Adipose tissue (tissue), 3 donors: ENCODE measurements around the gene GALNT17. TPM values are rescaled to one million over a fixed set of nuclear protein-coding genes. Genes with fewer than 3 reads are reported as not detected.

Experiments
- H3K27ac ChIP-seq: one replicate; pipeline ENCODE4 v1.5.1; 2013; ENCODE audit warnings: low read depth, low read length
- WGBS, 3 donors: extraction: QIAGEN DNeasy Blood & Tissue Kit; methylation state at CpG; one replicate each; pipeline ENCODE4 v1.1.7; 2013; 5-methylcytosine and 5-hydroxymethylcytosine counted together
- polyA plus RNA-seq, 3 donors: library from polyadenylated mRNA; stranded (reverse); fragments of 200-250 nt; gene quantifications; one replicate each; pipeline ENCODE4 v1.2.3, GENCODE V29; 2013
- donor health status: healthy with polysubstance abuse.
- donor health status: Bipolar disorder and iron deficiency.
- donor health status: healthy.

Gene GALNT17
- polyA plus RNA-seq, result 1 to 10 TPM; 1.1 to 2.1 (median 1.7) TPM

- no peak within 1 kb of the TSS for H3K27ac ChIP-seq
- 0 to 3% (median 1%) methylated on average over 29 to 34 of the region's 34 CpGs for WGBS, 3 donors
These were observed at the start of gene GALNT17 for GRCh38 chr7:71132127-71132376. Gene GALNT17, plus strand, starts transcription at chr7:71132144.

- WGBS, 3 donors, result 68 to 84% (median 74%) methylated on average over 2 of the region's 2 CpGs
- H3K27ac ChIP-seq, result no peak overlapping the region
These were observed 36.6 kb upstream of the GALNT17 start for GRCh38 chr7:71095266-71095860.

DNA sequence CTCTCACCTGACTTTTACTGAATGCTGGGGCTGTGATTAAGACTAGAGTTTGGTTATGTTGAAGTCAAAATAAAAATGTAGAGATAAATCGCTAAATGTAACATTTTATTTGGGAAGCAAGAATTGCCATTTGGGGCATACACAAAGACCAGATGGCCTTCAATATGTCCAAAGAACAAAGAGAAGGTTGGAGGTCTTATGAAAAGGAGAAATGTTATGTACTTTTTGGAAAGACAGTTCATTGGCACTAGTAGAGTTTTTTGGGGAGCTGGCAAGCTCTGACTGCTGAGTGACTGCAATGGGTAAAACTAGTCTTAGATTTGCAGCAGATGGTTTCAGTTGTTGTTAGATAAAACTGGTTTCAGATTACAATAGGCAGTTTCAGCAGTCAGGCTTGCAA, 35.6 kb upstream of the GALNT17 start:
- no peak overlapping the region for H3K27ac ChIP-seq
- 89 to 93% (median 90%) methylated on average over 1 of the region's 1 CpG for WGBS, 3 donors

DNA sequence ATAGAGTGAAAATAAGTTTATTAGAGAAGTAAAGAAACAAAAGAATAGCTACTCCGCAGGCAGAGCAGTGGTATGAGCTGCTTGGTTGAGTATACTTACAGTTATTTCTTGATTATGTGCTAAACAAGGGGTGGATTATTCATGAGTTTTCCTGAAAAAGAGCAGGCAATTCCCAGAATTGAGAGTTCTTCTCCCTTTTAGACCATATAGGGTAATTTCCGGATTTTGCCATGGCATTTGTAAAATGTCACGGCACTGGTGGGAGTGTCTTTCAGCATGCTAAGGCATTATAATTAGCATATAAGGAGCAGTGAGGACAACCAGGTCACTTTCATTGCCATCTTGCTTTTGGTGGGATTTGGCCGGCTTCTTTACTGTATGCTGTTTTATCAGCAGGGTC, 25.7 kb upstream of the GALNT17 start:
- no peak overlapping the region for H3K27ac ChIP-seq
- 83 to 90% (median 85%) methylated on average over 4 of the region's 4 CpGs for WGBS, 3 donors

DNA sequence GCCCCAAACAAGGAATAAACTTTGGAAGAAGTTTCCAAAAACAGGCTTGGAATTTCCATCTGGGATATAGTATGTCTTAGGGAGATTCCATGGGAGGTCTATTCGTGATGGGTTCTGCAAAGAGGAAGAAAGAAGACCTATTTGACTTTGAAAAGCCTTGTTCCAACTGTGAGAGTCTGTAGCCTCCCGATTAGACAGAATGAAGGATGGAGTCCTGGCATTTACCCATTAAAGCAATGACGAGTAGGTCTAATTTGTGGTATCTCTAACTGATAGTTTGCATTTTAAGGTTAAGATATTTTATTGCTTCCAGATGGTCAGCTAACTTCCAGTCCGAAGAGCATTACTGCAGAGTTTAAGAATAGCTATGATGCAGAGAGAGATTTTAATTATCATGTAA, 19.5 kb upstream of the GALNT17 start:
- H3K27ac ChIP-seq, result no peak overlapping the region
- WGBS, 3 donors, result 32 to 60% (median 36%) methylated on average over 4 of the region's 4 CpGs

- 91 to 98% (median 97%) methylated on average over 3 of the region's 3 CpGs for WGBS, 3 donors
- no peak overlapping the region for H3K27ac ChIP-seq
These were observed 11.8 kb upstream of the GALNT17 start for GRCh38 chr7:71120096-71120495.

DNA sequence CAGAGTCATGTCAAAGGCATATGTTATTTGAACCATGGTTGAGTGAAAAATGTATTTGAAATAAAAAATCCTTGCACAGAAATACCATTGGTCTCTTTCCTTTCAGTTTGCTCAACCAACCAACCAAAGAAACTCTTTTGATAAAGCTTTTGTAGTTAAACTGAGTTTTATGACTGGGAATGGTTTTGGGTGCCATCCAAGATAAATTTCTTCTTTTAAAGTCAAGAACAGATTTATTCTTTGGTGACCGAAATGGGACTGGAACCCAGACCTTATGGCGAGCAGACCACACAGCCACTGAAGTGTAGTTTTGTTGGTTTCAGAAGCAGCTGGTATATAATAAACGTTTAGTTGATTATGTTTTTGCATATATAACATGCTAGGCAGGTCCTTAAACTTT, 2.8 kb upstream of the GALNT17 start:
- H3K27ac ChIP-seq, result no peak overlapping the region
- WGBS, 3 donors, result 71 to 75% (median 73%) methylated on average over 3 of the region's 3 CpGs

- WGBS, 3 donors, result 30 to 69% (median 36%) methylated on average over 5 of the region's 5 CpGs
- no peak overlapping the region for H3K27ac ChIP-seq
These were observed 1.8 kb upstream of the GALNT17 start for GRCh38 chr7:71130031-71130679.

- H3K27ac ChIP-seq, result no peak overlapping the region
- WGBS, 3 donors, result 1 to 2% (median 2%) methylated on average over 107 to 113 of the region's 113 CpGs
These were observed 453 bp upstream of the GALNT17 start for GRCh38 chr7:71131256-71132126.

DNA sequence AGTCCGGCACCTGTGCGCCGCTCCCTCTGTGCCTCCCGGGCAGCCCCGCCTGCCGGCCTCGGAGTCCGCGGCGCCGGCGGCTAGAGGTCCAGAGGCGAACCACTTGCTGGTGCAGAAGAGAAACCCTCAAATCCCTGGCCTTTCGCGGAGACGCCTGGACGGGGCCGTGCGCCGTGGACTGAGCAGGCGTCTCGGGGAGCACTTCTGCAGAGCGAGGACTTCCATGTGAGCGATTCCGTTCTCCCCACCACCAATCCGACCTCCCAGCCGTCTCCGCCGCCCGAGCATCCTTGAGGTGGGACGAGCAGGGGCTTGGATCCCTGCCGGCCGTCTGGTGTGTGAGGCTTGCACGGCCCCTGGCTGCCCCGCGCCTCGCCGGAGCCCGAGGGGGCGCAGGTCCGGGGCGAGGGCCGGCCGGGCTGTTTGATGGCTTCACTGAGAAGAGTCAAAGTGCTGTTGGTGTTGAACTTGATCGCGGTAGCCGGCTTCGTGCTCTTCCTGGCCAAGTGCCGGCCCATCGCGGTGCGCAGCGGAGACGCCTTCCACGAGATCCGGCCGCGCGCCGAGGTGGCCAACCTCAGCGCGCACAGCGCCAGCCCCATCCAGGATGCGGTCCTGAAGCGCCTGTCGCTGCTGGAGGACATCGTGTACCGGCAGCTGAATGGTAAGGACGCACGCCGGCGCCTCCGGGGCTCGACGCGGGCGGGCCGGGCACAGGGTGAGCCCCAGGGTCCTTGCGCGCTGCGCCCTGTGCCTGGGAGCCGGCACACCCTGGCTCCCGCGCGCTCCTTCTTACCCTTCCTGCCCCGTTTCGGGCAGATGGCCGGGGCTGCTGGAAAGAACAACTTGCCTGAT, 660 bp downstream of the GALNT17 start:
- H3K27ac ChIP-seq, result no peak overlapping the region
- WGBS, 3 donors, result 2 to 4% (median 3%) methylated on average over 81 to 88 of the region's 88 CpGs

- H3K27ac ChIP-seq, result no peak overlapping the region
- 14 to 22% (median 18%) methylated on average over 17 of the region's 17 CpGs for WGBS, 3 donors
These were observed 1.3 kb downstream of the GALNT17 start for GRCh38 chr7:71133232-71133622.

- no peak overlapping the region for H3K27ac ChIP-seq
- 67 to 70% (median 67%) methylated on average over 11 of the region's 11 CpGs for WGBS, 3 donors
These were observed 1.9 kb downstream of the GALNT17 start for GRCh38 chr7:71133856-71134255.

DNA sequence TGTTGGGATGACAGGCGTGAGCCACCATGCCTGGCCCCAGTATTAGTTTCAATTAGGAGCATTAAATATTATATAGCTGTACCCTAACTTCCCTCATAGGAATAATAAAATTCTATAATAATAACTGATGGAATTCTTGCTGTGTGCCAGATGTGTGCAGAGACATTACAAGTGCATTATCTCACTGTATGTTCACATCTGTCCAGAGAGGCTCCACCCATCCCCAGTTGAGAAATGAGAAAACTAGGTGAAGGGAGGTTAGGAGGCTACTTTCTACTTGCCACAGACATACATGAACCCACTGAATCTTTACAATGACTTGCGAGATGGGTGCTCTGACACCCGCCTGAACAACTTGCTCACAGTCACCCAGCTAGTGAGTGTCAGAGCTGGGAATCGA, 3.2 kb downstream of the GALNT17 start:
- 85 to 92% (median 89%) methylated on average over 4 of the region's 4 CpGs for WGBS, 3 donors
- H3K27ac ChIP-seq, result no peak overlapping the region

DNA sequence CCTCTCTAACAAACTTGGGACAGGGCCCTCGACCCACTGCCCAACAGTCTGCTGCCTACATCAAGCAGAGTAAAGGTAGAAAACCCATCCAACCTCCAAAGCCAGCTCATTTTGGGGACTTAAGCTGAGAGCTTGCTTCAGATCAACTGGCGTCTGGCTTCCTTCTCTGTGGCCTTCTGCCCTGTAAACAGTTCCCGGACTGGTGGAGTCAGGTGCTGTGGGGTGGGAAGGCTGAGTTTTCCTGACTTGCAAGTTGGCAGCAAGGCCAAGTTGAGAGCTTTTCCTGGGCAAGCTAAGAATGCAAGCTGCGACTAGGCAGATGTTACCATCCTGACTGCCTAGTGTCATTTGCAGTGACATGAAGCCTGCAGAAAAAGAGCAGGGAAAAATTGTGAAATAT, 3.7 kb downstream of the GALNT17 start:
- no peak overlapping the region for H3K27ac ChIP-seq
- WGBS, 3 donors, result 25 to 65% (median 61%) methylated on average over 4 of the region's 4 CpGs

DNA sequence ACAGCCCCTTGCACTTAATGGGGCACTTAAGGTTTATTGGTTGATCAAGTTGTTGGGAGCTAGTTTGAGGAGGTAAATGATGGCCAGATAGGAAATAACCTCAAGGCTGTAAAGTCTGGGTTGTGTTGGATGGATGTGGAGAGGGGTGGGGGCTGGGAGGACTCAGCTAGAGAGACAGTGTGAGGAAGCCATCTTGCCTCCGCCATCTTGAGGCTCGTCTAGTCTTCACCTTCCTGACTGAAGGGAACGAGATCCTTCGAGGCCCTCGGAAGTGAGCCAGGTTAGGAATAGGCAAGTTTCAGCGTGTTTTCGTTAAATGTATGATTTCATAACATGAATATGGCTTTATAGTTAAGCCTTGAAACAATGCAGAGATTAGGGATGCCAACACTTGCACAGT, 5.5 kb downstream of the GALNT17 start:
- 94 to 96% (median 94%) methylated on average over 7 of the region's 7 CpGs for WGBS, 3 donors
- no peak overlapping the region for H3K27ac ChIP-seq

DNA sequence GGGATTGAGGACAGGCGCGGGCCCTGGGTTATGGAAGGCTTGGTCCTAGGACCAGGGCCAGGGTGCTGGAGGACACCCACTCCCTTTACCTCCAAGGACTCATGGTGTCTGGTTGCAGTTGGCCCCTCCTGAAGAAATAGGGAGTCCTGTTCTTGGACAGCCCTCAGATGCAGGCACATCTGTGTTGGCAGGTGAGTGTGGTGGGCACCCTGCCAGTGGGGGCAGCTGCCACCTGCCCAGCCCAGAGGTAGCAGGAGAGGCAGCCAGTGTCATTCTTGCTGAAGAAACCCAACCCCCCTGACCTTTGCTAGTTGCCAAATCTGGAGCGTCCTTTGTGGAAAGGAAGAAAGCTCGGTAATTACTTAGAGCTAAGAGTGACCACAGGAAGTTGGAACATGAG, 8.3 kb downstream of the GALNT17 start:
- WGBS, 3 donors, result 66 to 70% (median 68%) methylated on average over 4 of the region's 4 CpGs
- H3K27ac ChIP-seq, result no peak overlapping the region

DNA sequence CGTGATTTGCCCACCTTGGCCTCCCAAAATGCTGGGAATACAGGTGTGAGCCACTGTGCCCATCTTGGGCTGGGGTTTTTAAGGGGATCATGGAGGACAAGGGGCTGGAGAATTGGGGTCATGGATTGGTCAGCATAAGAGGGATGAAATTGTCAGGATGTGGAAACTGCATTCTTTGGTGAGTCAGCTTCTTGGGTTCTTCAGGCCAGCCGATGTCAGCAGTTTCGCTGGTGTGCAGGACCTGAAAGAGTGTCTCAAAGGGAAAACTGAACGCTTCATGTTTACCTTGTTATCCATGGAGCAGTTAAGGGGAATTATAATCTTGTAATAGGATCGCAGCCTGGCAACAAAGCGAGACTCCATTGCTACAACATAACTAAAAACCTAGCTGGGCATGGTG, 13.0 kb downstream of the GALNT17 start:
- 81 to 86% (median 84%) methylated on average over 6 of the region's 6 CpGs for WGBS, 3 donors
- no peak overlapping the region for H3K27ac ChIP-seq

DNA sequence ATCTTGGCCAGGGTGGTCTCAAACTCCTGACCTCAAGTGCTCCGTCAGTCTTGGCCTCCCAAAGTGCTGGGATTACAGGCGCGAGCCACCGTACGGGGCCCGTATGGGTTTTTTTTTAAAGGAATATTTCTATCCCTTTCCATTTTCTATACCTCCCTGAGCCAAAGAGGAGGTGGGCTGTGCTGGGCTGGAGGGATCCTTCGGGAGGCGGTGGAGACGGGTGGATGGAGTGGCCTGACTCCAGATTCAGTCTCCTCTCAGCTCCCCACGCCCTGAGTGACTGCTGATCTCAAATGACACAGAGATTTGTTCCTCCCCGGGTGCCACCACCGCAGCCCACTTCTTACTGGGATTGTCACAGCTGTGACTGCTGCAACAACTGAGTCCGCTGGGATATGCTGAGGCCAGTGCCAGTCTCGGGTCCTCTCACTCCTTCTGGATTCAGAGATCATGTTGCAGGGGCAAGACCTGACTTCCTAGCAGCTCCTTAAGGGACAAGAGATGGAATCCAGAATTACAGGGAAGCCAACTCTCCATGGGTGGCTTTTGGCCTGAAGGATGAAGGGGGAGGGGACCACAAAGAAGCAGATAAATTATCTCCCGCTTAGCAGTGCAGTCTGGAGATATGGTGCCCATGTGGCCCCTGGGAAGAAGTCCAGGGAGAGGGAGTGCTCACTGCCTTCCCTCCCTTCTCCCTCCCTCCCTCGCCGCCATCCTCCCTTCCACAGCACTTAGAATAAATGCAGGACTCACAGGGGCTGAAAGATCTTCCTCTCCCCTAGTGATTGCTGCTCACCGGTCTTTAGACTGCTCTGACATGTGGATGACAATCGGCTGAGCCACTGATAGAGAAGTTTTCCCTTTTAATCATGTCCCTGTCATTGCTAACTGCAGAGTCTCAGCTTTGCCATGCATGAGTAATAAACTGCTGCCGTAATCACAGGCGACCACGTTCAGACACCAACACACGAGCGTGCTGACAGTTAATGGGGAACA, 14.3 kb downstream of the GALNT17 start:
- no peak overlapping the region for H3K27ac ChIP-seq
- 49 to 59% (median 55%) methylated on average over 24 of the region's 24 CpGs for WGBS, 3 donors
